Glutamatergic neuron (in vitro differentiated cells): Measurements from ENCODE around the gene LRP1. TPM values are rescaled to one million over a fixed set of nuclear protein-coding genes. Genes with fewer than 3 reads are reported as not detected.

ENCODE experiments used
- DNase-seq: peaks from one replicate; pipeline ENCODE4 v3.0.0; 2022
- H3K27ac Mint-ChIP-seq: one replicate; pipeline ENCODE4 v1.8.0; 2020; ENCODE audit warnings: mild to moderate bottlenecking, mixed read lengths, inconsistent platforms; ENCODE audit not compliant: unreplicated experiment
- H3K27me3 Mint-ChIP-seq: one replicate; pipeline ENCODE4 v1.8.0; 2020; ENCODE audit warnings: mild to moderate bottlenecking, moderate library complexity, mixed read lengths, inconsistent platforms; ENCODE audit not compliant: unreplicated experiment
- H3K36me3 Mint-ChIP-seq: one replicate; pipeline ENCODE4 v1.8.0; 2020; ENCODE audit warnings: mild to moderate bottlenecking, mixed read lengths, inconsistent platforms; ENCODE audit not compliant: unreplicated experiment
- H3K4me1 Mint-ChIP-seq: one replicate; pipeline ENCODE4 v1.8.0; 2020; ENCODE audit warnings: mild to moderate bottlenecking, low read depth, mixed read lengths, inconsistent platforms; ENCODE audit not compliant: unreplicated experiment
- H3K4me3 Mint-ChIP-seq: one replicate; pipeline ENCODE4 v1.8.0; 2020; ENCODE audit warnings: mild to moderate bottlenecking, mixed read lengths, inconsistent platforms; ENCODE audit not compliant: unreplicated experiment
- H3K9me3 Mint-ChIP-seq: one replicate; pipeline ENCODE4 v1.8.0; 2020; ENCODE audit warnings: mild to moderate bottlenecking, moderate library complexity, mixed read lengths, inconsistent platforms; ENCODE audit not compliant: unreplicated experiment
- total RNA-seq: library from RNA; stranded (reverse); fragmentation: NEBNext Ultra II Directional; extraction: Animal tissue kit (Norgen Biotek cat#: 25700); gene quantifications from one replicate; pipeline ENCODE4 v1.2.1, GENCODE V29; 2021; ENCODE audit not compliant: unreplicated experiment
- TF ChIP-seq, protein P1 (sequence below): fragments of 200-600 bp; sonication (generic); IDR thresholded peaks from one replicate; pipeline ENCODE4 v1.5.0; 2021; ENCODE audit not compliant: partially characterized antibody, unreplicated experiment

The LRP1 gene
- total RNA-seq, 1 donor from 2014 or later = 125 TPM

DNA sequence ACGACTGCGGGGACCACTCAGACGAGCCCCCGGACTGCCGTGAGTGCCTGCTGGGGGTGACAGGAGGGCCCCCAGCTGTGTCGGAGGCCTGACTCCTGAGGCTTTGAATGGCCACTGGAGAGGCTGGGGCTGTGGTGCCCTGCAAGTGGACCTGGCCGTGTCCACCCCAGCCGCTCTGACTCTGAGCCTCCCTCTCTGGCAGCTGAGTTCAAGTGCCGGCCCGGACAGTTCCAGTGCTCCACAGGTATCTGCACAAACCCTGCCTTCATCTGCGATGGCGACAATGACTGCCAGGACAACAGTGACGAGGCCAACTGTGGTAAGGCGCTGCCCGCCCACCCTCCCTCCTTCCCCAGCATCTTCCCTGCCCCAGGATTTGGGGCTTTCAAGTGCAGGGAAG lies 72.2 kb downstream of the LRP1 start:
- H3K4me1 Mint-ChIP-seq = peaks cover 3% of the 10 kb centered on the region
- DNase-seq = no peak
- H3K9me3 Mint-ChIP-seq = peaks cover 6% of the 10 kb centered on the region
- peaks cover 14% of the 10 kb centered on the region for H3K27me3 Mint-ChIP-seq
- H3K27ac Mint-ChIP-seq = no peak overlapping the region
- TF ChIP-seq, protein P1, sequence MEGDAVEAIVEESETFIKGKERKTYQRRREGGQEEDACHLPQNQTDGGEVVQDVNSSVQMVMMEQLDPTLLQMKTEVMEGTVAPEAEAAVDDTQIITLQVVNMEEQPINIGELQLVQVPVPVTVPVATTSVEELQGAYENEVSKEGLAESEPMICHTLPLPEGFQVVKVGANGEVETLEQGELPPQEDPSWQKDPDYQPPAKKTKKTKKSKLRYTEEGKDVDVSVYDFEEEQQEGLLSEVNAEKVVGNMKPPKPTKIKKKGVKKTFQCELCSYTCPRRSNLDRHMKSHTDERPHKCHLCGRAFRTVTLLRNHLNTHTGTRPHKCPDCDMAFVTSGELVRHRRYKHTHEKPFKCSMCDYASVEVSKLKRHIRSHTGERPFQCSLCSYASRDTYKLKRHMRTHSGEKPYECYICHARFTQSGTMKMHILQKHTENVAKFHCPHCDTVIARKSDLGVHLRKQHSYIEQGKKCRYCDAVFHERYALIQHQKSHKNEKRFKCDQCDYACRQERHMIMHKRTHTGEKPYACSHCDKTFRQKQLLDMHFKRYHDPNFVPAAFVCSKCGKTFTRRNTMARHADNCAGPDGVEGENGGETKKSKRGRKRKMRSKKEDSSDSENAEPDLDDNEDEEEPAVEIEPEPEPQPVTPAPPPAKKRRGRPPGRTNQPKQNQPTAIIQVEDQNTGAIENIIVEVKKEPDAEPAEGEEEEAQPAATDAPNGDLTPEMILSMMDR = no peak
- peaks cover 5% of the 10 kb centered on the region for H3K36me3 Mint-ChIP-seq
- no peak overlapping the region for H3K4me3 Mint-ChIP-seq

DNA sequence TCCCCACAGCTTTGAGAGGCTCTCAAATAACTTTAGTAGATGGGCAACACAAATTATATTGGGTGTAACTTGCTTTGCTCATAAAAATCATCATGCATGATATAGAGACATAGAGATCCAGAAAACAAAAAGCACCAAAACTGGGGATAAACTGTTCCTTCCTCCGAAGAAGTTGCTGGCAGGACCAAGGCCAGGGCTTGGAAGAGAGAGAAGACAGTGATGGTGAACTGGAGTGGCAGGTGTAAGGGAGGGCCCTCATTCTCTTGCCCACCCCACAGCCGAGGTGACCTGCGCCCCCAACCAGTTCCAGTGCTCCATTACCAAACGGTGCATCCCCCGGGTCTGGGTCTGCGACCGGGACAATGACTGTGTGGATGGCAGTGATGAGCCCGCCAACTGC lies 72.9 kb downstream of the LRP1 start:
- Mint-ChIP-seq H3K4me1 (peaks cover 3% of the 10 kb centered on the region), H3K9me3 (peaks cover 5% of the 10 kb centered on the region), H3K36me3 (peaks cover 5% of the 10 kb centered on the region), H3K27ac (no peak overlapping the region), H3K4me3 (no peak overlapping the region), H3K27me3 (peaks cover 15% of the 10 kb centered on the region)
- TF ChIP-seq, protein P1 = no peak
- DNase-seq = no peak

DNA sequence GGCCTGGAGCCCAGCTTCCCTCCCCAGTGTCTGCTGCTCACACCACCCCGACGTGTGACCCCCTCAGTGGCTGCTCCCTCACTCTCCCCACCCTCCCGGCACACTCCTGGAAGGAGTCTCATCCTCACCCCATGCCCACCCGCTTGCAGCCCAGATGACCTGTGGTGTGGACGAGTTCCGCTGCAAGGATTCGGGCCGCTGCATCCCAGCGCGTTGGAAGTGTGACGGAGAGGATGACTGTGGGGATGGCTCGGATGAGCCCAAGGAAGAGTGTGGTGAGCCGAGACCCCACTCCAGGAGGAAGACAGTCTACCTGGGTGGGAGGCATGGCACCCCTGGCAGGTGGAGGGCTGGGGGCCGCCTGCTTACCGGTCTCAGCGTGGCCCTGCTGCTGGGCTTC lies 73.3 kb downstream of the LRP1 start:
- TF ChIP-seq, protein P1 = no peak
- no peak for DNase-seq
- no peak overlapping the region for H3K4me3 Mint-ChIP-seq
- no peaks in the 10 kb centered on the region for H3K4me1 Mint-ChIP-seq
- peaks cover 5% of the 10 kb centered on the region for H3K36me3 Mint-ChIP-seq
- no peak overlapping the region for H3K27ac Mint-ChIP-seq
- peaks cover 12% of the 10 kb centered on the region for H3K27me3 Mint-ChIP-seq
- peaks cover 2% of the 10 kb centered on the region for H3K9me3 Mint-ChIP-seq

DNA sequence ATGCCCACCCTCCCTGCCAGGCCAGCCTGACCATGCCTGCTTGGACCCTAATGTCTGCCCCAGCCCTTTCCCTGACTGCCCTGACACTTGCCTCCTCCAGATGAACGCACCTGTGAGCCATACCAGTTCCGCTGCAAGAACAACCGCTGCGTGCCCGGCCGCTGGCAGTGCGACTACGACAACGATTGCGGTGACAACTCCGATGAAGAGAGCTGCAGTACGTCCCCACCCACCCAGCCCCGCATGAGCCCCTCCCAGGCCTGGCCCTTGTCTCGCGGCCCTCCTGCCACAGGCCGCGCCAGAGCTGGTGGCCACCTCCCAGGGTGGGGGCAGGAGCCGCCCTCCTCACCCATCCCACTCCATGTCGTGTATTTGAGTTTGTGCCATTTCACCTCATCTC lies 74.0 kb downstream of the LRP1 start:
- DNase-seq = no peak
- no peak overlapping the region for H3K4me3 Mint-ChIP-seq
- no peaks in the 10 kb centered on the region for H3K4me1 Mint-ChIP-seq
- H3K27ac Mint-ChIP-seq = no peak overlapping the region
- H3K27me3 Mint-ChIP-seq = peaks cover 12% of the 10 kb centered on the region
- TF ChIP-seq, protein P1 = no peak
- H3K36me3 Mint-ChIP-seq = peaks cover 5% of the 10 kb centered on the region
- H3K9me3 Mint-ChIP-seq = peaks cover 2% of the 10 kb centered on the region

DNA sequence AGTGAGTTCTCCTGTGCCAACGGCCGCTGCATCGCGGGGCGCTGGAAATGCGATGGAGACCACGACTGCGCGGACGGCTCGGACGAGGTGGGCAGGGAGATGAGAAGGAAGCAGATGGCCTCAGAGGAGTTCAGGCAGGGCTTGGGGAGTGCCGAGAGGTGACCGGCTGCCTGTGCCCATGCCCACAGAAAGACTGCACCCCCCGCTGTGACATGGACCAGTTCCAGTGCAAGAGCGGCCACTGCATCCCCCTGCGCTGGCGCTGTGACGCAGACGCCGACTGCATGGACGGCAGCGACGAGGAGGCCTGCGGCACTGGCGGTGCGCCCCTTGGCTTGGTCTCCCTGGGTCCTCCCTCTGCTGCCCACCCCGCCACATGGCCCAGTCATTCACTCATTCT lies 74.9 kb downstream of the LRP1 start:
- no peak for DNase-seq
- no peak overlapping the region for H3K27ac Mint-ChIP-seq
- H3K36me3 Mint-ChIP-seq = peaks cover 5% of the 10 kb centered on the region
- H3K4me1 Mint-ChIP-seq = no peaks in the 10 kb centered on the region
- TF ChIP-seq, protein P1 = no peak
- H3K4me3 Mint-ChIP-seq = no peak overlapping the region
- H3K27me3 Mint-ChIP-seq = peaks cover 12% of the 10 kb centered on the region
- H3K9me3 Mint-ChIP-seq = peaks cover 2% of the 10 kb centered on the region
